GOT3 (cell line): Measurements from ENCODE around the gene ATXN7L3.

Experiments
- DNase-seq: peaks from one replicate; lab custom pipeline; 2025; ENCODE audit warnings: mixed read lengths; lab: John Stamatoyannopoulos, UW

ATXN7L3 gene

GRCh38 chr17:44218344-44219107 is 18.8 kb upstream of the ATXN7L3 start:
- peak; percentile 60 for DNase-seq

- no peak for DNase-seq
Observed at GRCh38 chr17:44217738-44218343, 18.2 kb upstream of the ATXN7L3 start.

- DNase-seq = no peak
Observed at GRCh38 chr17:44216694-44217093, 17.0 kb upstream of the ATXN7L3 start.

GRCh38 chr17:44216173-44216572 is 16.5 kb upstream of the ATXN7L3 start:
- no peak for DNase-seq

- no peak for DNase-seq
Observed at GRCh38 chr17:44214896-44215295, 15.2 kb upstream of the ATXN7L3 start.

- no peak for DNase-seq
Observed at GRCh38 chr17:44214230-44214494, 14.5 kb upstream of the ATXN7L3 start.

- no peak for DNase-seq
Observed at GRCh38 chr17:44213403-44214229, 13.9 kb upstream of the ATXN7L3 start.

- DNase-seq = no peak
Observed at GRCh38 chr17:44212507-44213402, 13.1 kb upstream of the ATXN7L3 start.

- no peak for DNase-seq
Observed at GRCh38 chr17:44211281-44212265, 11.9 kb upstream of the ATXN7L3 start.

- no peak for DNase-seq
Observed at GRCh38 chr17:44210342-44211192, 10.9 kb upstream of the ATXN7L3 start.

GRCh38 chr17:44209786-44210341 is 10.2 kb upstream of the ATXN7L3 start:
- no peak for DNase-seq

- no peak for DNase-seq
Observed at GRCh38 chr17:44207743-44208142, 8.1 kb upstream of the ATXN7L3 start.

- DNase-seq = no peak
Observed at GRCh38 chr17:44207319-44207718, 7.6 kb upstream of the ATXN7L3 start.

GRCh38 chr17:44206825-44207155 is 7.1 kb upstream of the ATXN7L3 start:
- no peak for DNase-seq

GRCh38 chr17:44205962-44206824 is 6.5 kb upstream of the ATXN7L3 start:
- no peak for DNase-seq

- no peak for DNase-seq
Observed at GRCh38 chr17:44204441-44204882, 4.8 kb upstream of the ATXN7L3 start.

- no peak for DNase-seq
Observed at GRCh38 chr17:44203731-44204440, 4.2 kb upstream of the ATXN7L3 start.

GRCh38 chr17:44202756-44203155 is 3.1 kb upstream of the ATXN7L3 start:
- no peak for DNase-seq
